Hepatocyte (in vitro differentiated cells): ENCODE measurements around the gene NCAPD2.

Source experiments
- CTCF ChIP-seq: fragments of 200-600 bp; sonication (generic); IDR thresholded peaks from 2 replicates; pipeline ENCODE4 v1.5.1; 2016; ENCODE audit warnings: antibody characterized with exemption, mild to moderate bottlenecking; ENCODE audit not compliant: poor library complexity
- EZH2 ChIP-seq: fragments of 200-600 bp; sonication (generic); IDR thresholded peaks from 2 replicates; pipeline ENCODE4 v1.6.1; 2016; ENCODE audit warnings: antibody characterized with exemption, mild to moderate bottlenecking, borderline replicate concordance

DNA sequence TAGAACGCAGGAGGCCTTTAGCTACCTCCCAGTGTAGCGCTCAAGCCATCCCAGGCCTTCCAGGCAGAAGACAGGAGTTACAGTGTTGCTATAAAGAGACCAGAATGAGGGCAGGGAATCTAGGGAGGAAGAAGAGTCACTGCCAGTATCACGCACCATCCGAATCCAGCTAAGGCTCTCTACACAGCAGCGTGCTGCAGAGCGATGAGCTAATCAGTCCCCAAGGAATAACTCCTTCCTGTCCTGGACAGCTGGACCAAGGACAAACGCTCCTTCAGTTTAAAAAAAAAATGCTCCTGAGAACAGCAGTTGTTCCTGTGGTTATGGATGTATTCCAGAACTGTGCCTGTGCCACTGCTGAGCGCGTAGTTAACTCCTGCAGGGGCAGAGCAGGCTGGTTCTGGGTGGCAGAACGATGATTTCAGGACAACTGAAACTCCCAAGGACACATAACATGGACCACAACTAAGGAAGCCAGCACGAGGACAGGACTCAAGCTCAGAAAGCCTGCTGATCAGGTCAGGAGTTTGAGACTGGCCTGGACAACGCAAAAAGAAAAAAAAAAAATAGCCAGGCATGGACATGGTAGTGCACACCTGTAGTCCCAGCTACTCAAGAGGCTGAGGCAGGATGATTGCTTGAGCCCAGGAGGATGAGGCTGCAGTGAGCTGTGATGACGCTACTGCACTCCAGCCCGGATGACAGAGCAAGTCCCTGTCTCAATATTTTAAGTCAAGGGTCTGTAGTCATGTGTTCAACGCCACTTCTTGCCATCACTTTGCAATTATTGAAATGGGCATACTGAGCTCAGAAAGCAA is 59.4 kb downstream of the NCAPD2 start:
- TF ChIP-seq CTCF (no peak), EZH2 (no peak)
